Loucy (cell line): Measurements from ENCODE around the gene RNF182.
"Not testable (repeated sequence)": the region's sequence is repeated elsewhere in the genome, so short reads cannot be mapped to it uniquely, and the experiment has no call there.

ENCODE experiments used
- H2AFZ ChIP-seq: fragments of 200-600 bp; sonication (generic); 2 replicates; pipeline ENCODE4 v1.6.0; 2016; ENCODE audit warnings: antibody characterized with exemption, mild to moderate bottlenecking, low read length, moderate library complexity
- H3F3A ChIP-seq: fragments of 200-600 bp; 2 replicates; pipeline ENCODE4 v1.6.0; 2016; ENCODE audit warnings: antibody characterized with exemption, low read depth, mild to moderate bottlenecking
- H3K27me3 ChIP-seq: fragments of 200-600 bp; sonication (generic); 2 replicates; pipeline ENCODE4 v1.6.1; 2014; ENCODE audit warnings: low read length, mild to moderate bottlenecking; ENCODE audit not compliant: insufficient read depth, poor library complexity, severe bottlenecking
- H3K36me3 ChIP-seq: fragments of 200-600 bp; sonication (generic); 2 replicates; pipeline ENCODE4 v1.6.1; 2016; ENCODE audit warnings: low read length; ENCODE audit not compliant: insufficient read depth
- H3K4me1 ChIP-seq: fragments of 200-600 bp; sonication (generic); 2 replicates; pipeline ENCODE4 v1.5.1; 2014; ENCODE audit warnings: low read length, mild to moderate bottlenecking; ENCODE audit not compliant: insufficient read depth, poor library complexity, severe bottlenecking
- H3K4me2 ChIP-seq: fragments of 200-600 bp; sonication (generic); 2 replicates; pipeline ENCODE4 v1.6.0; 2014; ENCODE audit warnings: antibody characterized with exemption, low read length, low read depth, mild to moderate bottlenecking; ENCODE audit not compliant: poor library complexity, severe bottlenecking
- H3K4me3 ChIP-seq: fragments of 200-600 bp; sonication (generic); 2 replicates; pipeline ENCODE4 v1.5.1; 2014; ENCODE audit warnings: low read length, mild to moderate bottlenecking, mixed read lengths; ENCODE audit not compliant: poor library complexity, severe bottlenecking
- H3K79me2 ChIP-seq: fragments of 200-600 bp; sonication (generic); 2 replicates; pipeline ENCODE4 v1.6.1; 2014; ENCODE audit warnings: low read length; ENCODE audit not compliant: insufficient read depth
- H3K9ac ChIP-seq: fragments of 200-600 bp; sonication (generic); 2 replicates; pipeline ENCODE4 v1.6.0; 2014; ENCODE audit warnings: mild to moderate bottlenecking, low read depth, low read length, moderate library complexity; ENCODE audit not compliant: poor library complexity, severe bottlenecking
- H3K9me2 ChIP-seq: fragments of 200-600 bp; sonication (generic); replicated peaks from 2 replicates; pipeline ENCODE4 v1.6.1; 2016; ENCODE audit warnings: low read depth, low read length, mixed read lengths
- H3K9me3 ChIP-seq: fragments of 200-600 bp; sonication (generic); 2 replicates; pipeline ENCODE4 v1.6.1; 2014; ENCODE audit warnings: mild to moderate bottlenecking, antibody characterized with exemption, low read length, low read depth; ENCODE audit not compliant: insufficient read depth
- H4K20me1 ChIP-seq: fragments of 200-600 bp; sonication (generic); 2 replicates; pipeline ENCODE4 v1.6.0; 2014; ENCODE audit warnings: antibody characterized with exemption, low read length, mild to moderate bottlenecking; ENCODE audit not compliant: insufficient read depth, poor library complexity, severe bottlenecking
- EZH2phosphoT487 ChIP-seq: fragments of 200-600 bp; IDR thresholded peaks from 2 replicates; pipeline ENCODE4 v1.6.1; 2018; ENCODE audit warnings: antibody characterized with exemption, mild to moderate bottlenecking, moderate library complexity, borderline replicate concordance
- TF ChIP-seq, protein P1 (sequence below): fragments of 200-600 bp; sonication (generic); conservative IDR thresholded peaks from 2 replicates; pipeline ENCODE4 v1.5.1; 2014; ENCODE audit warnings: mild to moderate bottlenecking, antibody characterized with exemption, low read length

The RNF182 gene

DNA sequence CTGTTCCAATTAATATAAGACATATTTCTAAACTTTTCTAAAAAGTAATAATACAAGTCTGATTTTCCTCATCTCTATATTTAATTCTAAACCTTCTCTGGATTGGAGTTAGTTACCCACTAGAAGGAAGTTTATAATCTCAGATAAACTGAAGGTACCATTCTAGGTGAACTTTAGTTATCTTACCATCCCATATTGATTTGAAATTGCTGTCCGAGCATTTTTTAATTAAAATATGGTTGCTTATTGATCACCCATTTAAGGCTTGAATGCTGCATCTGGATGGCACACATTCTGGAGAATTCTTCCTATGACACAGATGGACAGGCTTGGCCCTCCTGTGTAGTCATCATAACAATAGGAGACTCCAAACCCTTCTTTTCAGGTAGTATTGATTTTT lies 8.0 kb downstream of the RNF182 start:
- no peaks in the 10 kb centered on the region for H3K9me3 ChIP-seq
- TF ChIP-seq EZH2phosphoT487, result no peak
- TF ChIP-seq, protein P1, sequence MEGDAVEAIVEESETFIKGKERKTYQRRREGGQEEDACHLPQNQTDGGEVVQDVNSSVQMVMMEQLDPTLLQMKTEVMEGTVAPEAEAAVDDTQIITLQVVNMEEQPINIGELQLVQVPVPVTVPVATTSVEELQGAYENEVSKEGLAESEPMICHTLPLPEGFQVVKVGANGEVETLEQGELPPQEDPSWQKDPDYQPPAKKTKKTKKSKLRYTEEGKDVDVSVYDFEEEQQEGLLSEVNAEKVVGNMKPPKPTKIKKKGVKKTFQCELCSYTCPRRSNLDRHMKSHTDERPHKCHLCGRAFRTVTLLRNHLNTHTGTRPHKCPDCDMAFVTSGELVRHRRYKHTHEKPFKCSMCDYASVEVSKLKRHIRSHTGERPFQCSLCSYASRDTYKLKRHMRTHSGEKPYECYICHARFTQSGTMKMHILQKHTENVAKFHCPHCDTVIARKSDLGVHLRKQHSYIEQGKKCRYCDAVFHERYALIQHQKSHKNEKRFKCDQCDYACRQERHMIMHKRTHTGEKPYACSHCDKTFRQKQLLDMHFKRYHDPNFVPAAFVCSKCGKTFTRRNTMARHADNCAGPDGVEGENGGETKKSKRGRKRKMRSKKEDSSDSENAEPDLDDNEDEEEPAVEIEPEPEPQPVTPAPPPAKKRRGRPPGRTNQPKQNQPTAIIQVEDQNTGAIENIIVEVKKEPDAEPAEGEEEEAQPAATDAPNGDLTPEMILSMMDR, result no peak
- H4K20me1 ChIP-seq, result no peaks in the 10 kb centered on the region
- H3K9ac ChIP-seq, result no peak overlapping the region
- H3K27me3 ChIP-seq, result no peaks in the 10 kb centered on the region
- H3K36me3 ChIP-seq, result no peaks in the 10 kb centered on the region
- H3K4me3 ChIP-seq, result no peak overlapping the region
- H3F3A ChIP-seq, result no peaks in the 10 kb centered on the region
- no peak overlapping the region for H2AFZ ChIP-seq
- H3K4me1 ChIP-seq, result no peaks in the 10 kb centered on the region
- H3K9me2 ChIP-seq, result no peaks in the 10 kb centered on the region
- H3K4me2 ChIP-seq, result no peak overlapping the region
- H3K79me2 ChIP-seq, result no peaks in the 10 kb centered on the region

DNA sequence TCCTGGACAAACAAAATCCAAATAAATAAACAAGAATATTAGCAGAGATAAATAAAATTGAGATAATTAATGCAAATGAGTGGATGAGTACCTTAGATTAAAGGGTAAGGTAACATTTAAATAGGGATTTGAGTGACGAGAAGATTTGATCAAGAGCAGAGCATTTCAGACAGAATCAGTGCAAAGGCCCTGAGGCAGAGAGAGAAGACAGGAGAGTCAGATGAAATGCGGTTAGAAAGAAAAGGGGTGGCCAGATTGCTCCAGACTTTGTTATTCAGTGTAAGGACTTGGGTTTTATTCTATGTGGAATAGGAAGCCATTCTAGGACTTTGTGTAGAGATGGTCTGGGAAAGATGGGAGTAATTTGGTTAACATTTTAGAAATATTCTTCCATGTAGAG lies 10.0 kb downstream of the RNF182 start:
- TF ChIP-seq EZH2phosphoT487, result no peak
- TF ChIP-seq, protein P1, result no peak
- Histone ChIP-seq H3F3A (no peaks in the 10 kb centered on the region), H3K27me3 (no peaks in the 10 kb centered on the region), H2AFZ (no peak overlapping the region), H3K36me3 (no peaks in the 10 kb centered on the region), H3K9me2 (no peaks in the 10 kb centered on the region), H3K4me1 (no peaks in the 10 kb centered on the region), H3K9ac (no peak overlapping the region), H3K9me3 (no peaks in the 10 kb centered on the region), H3K4me2 (no peak overlapping the region), H4K20me1 (no peaks in the 10 kb centered on the region), H3K4me3 (no peak overlapping the region), H3K79me2 (no peaks in the 10 kb centered on the region)

- TF ChIP-seq, protein P1, result no peak
- TF ChIP-seq EZH2phosphoT487, result no peak
- Histone ChIP-seq H2AFZ (no peak overlapping the region), H3K9me2 (no peaks in the 10 kb centered on the region), H3K79me2 (no peaks in the 10 kb centered on the region), H3K9me3 (no peaks in the 10 kb centered on the region), H3K4me2 (no peak overlapping the region), H3F3A (no peaks in the 10 kb centered on the region), H3K36me3 (no peaks in the 10 kb centered on the region), H3K4me3 (no peak overlapping the region), H3K4me1 (no peaks in the 10 kb centered on the region), H3K9ac (no peak overlapping the region), H3K27me3 (no peaks in the 10 kb centered on the region), H4K20me1 (no peaks in the 10 kb centered on the region)
Measured at GRCh38 chr6:13935190-13935880, 10.6 kb downstream of the RNF182 start.

- not testable (repeated sequence) for H3F3A ChIP-seq, H3K36me3 ChIP-seq, H3K4me2 ChIP-seq, H3K79me2 ChIP-seq, H4K20me1 ChIP-seq, H3K4me3 ChIP-seq, H3K27me3 ChIP-seq, H2AFZ ChIP-seq, H3K9ac ChIP-seq, H3K9me3 ChIP-seq, H3K9me2 ChIP-seq, H3K4me1 ChIP-seq
Measured at GRCh38 chr6:13935881-13936261, 11.1 kb downstream of the RNF182 start.
